Naive B cell (primary cell): ENCODE results near the gene PHACTR3. TPM values are rescaled to one million over a fixed set of nuclear protein-coding genes. Genes with fewer than 3 reads are reported as not detected.

Source experiments
- ATAC-seq, 2 donors: fragments of 150-1000 bp; cut with Tn5 transposase; 2 replicates each; pipeline ENCODE4 v1.10.0; 2021; ENCODE audit warnings: low read depth in 2 of 2, mild to moderate bottlenecking in 2 of 2, moderate library complexity in 2 of 2
- DNase-seq: peaks from one replicate; pipeline ENCODE4 v3.0.0; 2022
- H3K27ac Mint-ChIP-seq, 6 donors: one replicate each; pipeline ENCODE4 v1.8.0; 2020 to 2022; ENCODE audit warnings: mild to moderate bottlenecking in 6 of 6, mixed read lengths in 6 of 6, moderate library complexity in 5 of 6, inconsistent platforms in 2 of 6
- H3K27me3 Mint-ChIP-seq, 3 donors: one replicate each; pipeline ENCODE4 v1.8.0; 2021 to 2022; ENCODE audit warnings: mixed read lengths in 3 of 3, mild to moderate bottlenecking in 1 of 3
- H3K36me3 Mint-ChIP-seq, 2 donors: one replicate each; pipeline ENCODE4 v1.8.0; 2020 to 2022; ENCODE audit warnings: mixed read lengths in 2 of 2, inconsistent platforms in 1 of 2, mild to moderate bottlenecking in 1 of 2
- H3K4me1 Mint-ChIP-seq, 3 donors: one replicate each; pipeline ENCODE4 v1.8.0; 2020 to 2022; ENCODE audit warnings: mixed read lengths in 3 of 3, inconsistent platforms in 1 of 3, mild to moderate bottlenecking in 1 of 3, moderate library complexity in 1 of 3
- H3K4me3 Mint-ChIP-seq, 8 donors: one replicate each; pipeline ENCODE4 v1.8.0; 2020 to 2022; ENCODE audit warnings: mild to moderate bottlenecking in 8 of 8, mixed read lengths in 8 of 8, moderate library complexity in 8 of 8, inconsistent platforms in 2 of 8
- H3K9me3 Mint-ChIP-seq, 7 donors: one replicate each; pipeline ENCODE4 v1.8.0; 2020 to 2022; ENCODE audit warnings: mixed read lengths in 7 of 7, mild to moderate bottlenecking in 5 of 7, inconsistent platforms in 2 of 7, moderate library complexity in 1 of 7
- polyA plus RNA-seq, 6 donors: library from polyadenylated mRNA; unstranded; fragments of 300-500 nt; fragmentation: Illumina TruSeq; gene quantifications; one replicate each; pipeline ENCODE4 v1.2.3, GENCODE V29; 2021; ENCODE audit warnings: low read depth in 6 of 6

Gene PHACTR3
- polyA plus RNA-seq, 6 donors from 2014 or later: not detected

DNA sequence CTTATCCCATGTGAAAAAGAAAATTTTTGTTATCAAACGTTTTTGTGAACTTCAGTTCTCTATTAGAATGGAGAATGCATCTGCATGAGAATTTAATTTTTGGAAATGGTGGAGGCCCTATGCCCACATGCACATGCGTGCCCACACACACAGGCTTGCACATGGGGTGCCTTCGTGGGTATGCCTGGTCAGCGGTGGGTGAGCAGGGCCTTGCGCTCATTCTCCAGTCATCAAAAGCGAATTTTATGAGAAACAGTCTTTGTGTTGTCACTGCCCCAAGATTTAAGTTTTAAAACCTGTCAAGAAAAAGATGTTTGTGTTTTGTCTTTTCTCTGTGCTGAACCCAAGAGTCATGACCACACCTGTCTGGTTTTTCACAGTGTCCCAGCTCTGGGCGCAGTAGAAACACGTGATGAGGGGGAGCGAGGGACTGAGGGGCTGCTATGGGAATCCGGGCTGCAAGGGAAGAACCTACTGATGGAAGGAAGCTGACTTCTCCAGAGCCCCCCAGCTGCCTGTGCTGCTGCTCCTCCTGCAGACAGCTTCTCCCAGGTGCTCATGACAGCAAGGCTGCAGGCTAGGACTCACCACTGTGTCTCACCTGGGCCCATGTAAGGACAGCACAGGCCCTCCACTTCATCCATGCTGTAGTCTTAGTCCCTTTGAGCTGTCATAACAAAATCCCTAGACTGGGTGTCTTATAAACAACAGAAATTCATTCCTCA lies 175.5 kb downstream of the PHACTR3 start:
- peaks cover 0 to 4% (median 0%) of the 10 kb centered on the region in 7 donors for H3K9me3 Mint-ChIP-seq
- H3K4me1 Mint-ChIP-seq: no peaks in the 10 kb centered on the region
- ATAC-seq (no peak), DNase-seq (no peak)
- H3K27ac Mint-ChIP-seq: no peak overlapping the region
- H3K27me3 Mint-ChIP-seq: peaks cover 0 to 15% (median 0%) of the 10 kb centered on the region in 3 donors
- no peaks in the 10 kb centered on the region for H3K36me3 Mint-ChIP-seq
- H3K4me3 Mint-ChIP-seq: no peak overlapping the region

DNA sequence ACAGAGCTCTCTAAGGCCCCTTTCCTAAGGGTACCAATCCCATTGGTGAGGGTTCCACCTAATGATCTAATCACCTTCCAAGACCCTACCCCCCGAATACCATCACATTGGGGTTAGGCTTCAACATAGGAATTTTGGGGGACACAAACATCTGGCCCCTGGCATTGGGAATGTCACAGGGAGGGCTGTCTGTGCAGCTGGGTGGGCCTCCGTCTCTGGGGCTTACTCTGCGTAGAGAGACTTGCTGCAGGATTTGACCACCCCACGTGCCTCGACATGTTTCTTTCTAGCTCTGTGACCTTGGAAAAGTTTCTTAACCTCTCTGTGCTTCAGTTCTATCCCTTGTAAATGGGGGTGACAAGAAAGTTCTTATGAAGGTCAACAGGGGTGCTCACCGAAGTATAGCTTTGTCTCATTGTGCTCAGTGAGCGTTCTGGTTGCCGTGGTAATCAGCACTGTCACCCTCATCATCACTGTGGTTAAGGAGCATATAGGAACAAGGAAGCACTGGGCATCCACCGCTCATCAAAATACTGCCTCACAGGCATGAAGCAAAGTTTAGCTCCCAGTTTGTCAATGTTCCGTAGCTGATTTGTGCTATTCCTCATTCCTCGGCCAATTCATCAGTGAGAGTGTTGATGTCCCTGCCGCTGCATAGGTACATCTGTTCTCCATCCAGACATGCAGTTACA lies 176.3 kb downstream of the PHACTR3 start:
- peaks cover 0 to 15% (median 0%) of the 10 kb centered on the region in 3 donors for H3K27me3 Mint-ChIP-seq
- H3K36me3 Mint-ChIP-seq: no peaks in the 10 kb centered on the region
- no peaks in the 10 kb centered on the region for H3K4me1 Mint-ChIP-seq
- ATAC-seq (no peak), DNase-seq (no peak)
- no peak overlapping the region for H3K4me3 Mint-ChIP-seq
- peaks cover 0 to 4% (median 0%) of the 10 kb centered on the region in 7 donors for H3K9me3 Mint-ChIP-seq
- no peak overlapping the region for H3K27ac Mint-ChIP-seq

DNA sequence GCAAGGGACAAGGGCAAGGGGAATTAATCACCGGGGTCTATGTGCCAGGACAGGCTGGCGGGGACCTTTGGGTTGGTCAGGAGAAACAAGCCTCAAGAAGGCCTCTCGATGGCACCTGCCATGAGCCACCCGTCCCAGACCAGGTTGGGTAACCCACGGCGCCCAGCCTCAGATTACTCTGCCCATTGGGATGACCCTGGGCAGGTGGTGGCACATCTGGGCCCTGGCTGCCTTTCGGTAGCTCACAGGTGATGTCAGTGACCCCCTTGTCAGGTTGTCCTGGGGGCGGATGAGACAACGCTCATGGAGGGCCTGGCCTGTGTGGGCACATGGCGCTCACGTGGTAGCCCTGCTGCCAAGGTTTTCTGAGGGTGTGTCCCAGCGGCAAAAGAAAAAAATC lies 176.9 kb downstream of the PHACTR3 start:
- H3K36me3 Mint-ChIP-seq: no peaks in the 10 kb centered on the region
- ATAC-seq (no peak), DNase-seq (no peak)
- no peak overlapping the region for H3K27ac Mint-ChIP-seq
- H3K9me3 Mint-ChIP-seq: peaks cover 0 to 4% (median 0%) of the 10 kb centered on the region in 7 donors
- peaks cover 0 to 15% (median 0%) of the 10 kb centered on the region in 3 donors for H3K27me3 Mint-ChIP-seq
- no peaks in the 10 kb centered on the region for H3K4me1 Mint-ChIP-seq
- H3K4me3 Mint-ChIP-seq: no peak overlapping the region

DNA sequence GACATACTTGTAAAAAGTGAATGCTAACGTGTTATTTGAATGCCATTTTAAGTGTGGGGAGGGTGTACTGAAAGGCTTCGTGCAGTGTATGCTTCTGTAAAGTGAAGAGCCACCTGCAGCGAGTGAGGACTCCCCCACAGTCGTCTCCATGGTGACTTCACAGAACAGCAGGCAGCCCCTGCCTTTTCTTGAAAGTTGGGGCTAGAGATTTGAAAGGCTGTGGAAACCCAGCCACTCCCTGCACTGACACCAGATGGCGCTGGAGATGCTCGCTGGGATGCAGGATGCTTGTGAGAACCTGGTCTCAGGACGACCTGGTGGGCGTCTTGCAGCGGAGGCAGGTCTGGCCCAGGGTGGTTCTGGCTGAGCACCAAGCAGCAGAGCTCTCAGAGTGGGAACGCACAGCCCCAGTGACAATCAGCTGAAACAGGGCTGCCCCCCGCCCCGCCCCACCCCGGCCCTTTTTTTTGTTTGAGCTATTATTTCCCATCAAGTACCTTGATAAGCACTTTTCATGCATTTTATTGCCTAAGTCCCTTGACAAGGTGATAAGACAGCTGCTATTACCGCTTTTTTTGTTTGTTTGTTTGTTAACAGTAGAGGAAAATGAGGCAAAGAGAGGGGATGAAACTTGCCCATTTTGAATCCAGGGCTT lies 178.8 kb downstream of the PHACTR3 start:
- ATAC-seq: no peak
- no peak for DNase-seq
- Mint-ChIP-seq H3K9me3 (peaks cover 0 to 4% (median 0%) of the 10 kb centered on the region in 7 donors), H3K36me3 (no peaks in the 10 kb centered on the region), H3K4me1 (no peaks in the 10 kb centered on the region), H3K27me3 (peaks cover 3 to 16% (median 13%) of the 10 kb centered on the region in 3 donors), H3K27ac (no peak overlapping the region), H3K4me3 (no peak overlapping the region)

DNA sequence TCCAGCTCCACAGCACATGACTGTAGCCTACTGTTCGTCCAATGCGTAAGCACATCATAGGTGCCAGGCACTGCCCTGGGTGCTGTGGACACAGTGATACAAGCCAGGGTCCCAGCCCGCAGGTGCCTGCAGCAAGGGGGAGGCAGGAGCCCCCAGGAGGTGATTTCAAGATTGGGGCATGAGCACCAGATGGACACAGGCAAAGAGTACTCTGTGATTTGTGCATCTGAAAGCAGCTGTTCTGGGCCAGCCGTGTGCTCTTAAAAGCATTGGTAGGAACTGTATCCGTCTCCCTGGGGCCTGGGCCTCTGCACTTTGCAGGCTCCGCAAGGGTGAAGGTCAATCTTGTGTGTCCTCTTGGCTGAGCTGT lies 179.3 kb downstream of the PHACTR3 start:
- DNase-seq (no peak), ATAC-seq (no peak)
- no peaks in the 10 kb centered on the region for H3K4me1 Mint-ChIP-seq
- H3K9me3 Mint-ChIP-seq: peaks cover 0 to 2% (median 0%) of the 10 kb centered on the region in 7 donors
- no peaks in the 10 kb centered on the region for H3K36me3 Mint-ChIP-seq
- no peak overlapping the region for H3K27ac Mint-ChIP-seq
- H3K4me3 Mint-ChIP-seq: no peak overlapping the region
- peaks cover 7 to 18% (median 17%) of the 10 kb centered on the region in 3 donors for H3K27me3 Mint-ChIP-seq

DNA sequence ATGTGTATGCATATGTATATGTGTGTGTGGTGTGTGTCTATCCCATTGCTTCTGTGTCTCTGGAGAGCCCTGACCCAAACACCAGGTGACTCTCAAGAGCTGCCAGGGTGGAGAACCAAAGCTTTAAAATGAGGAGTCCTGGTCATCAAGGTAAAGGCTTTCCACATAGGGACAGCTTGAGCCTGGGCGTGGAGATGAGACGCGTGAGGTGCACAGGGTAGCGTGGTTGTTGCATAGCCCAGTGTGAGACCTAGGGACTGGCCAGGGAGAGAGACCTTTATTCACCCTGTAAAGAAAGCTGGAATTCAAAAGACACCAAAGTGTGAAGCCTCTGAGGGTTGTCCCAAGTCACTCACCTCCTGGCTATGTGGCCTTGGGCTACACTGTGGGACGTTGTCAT lies 180.0 kb downstream of the PHACTR3 start:
- no peaks in the 10 kb centered on the region for H3K36me3 Mint-ChIP-seq
- DNase-seq (no peak), ATAC-seq (no peak)
- H3K27me3 Mint-ChIP-seq: peaks cover 9 to 25% (median 18%) of the 10 kb centered on the region in 3 donors
- H3K9me3 Mint-ChIP-seq: peaks cover 0 to 6% (median 3%) of the 10 kb centered on the region in 7 donors
- H3K4me1 Mint-ChIP-seq: no peaks in the 10 kb centered on the region
- no peak overlapping the region for H3K27ac Mint-ChIP-seq
- no peak overlapping the region for H3K4me3 Mint-ChIP-seq

DNA sequence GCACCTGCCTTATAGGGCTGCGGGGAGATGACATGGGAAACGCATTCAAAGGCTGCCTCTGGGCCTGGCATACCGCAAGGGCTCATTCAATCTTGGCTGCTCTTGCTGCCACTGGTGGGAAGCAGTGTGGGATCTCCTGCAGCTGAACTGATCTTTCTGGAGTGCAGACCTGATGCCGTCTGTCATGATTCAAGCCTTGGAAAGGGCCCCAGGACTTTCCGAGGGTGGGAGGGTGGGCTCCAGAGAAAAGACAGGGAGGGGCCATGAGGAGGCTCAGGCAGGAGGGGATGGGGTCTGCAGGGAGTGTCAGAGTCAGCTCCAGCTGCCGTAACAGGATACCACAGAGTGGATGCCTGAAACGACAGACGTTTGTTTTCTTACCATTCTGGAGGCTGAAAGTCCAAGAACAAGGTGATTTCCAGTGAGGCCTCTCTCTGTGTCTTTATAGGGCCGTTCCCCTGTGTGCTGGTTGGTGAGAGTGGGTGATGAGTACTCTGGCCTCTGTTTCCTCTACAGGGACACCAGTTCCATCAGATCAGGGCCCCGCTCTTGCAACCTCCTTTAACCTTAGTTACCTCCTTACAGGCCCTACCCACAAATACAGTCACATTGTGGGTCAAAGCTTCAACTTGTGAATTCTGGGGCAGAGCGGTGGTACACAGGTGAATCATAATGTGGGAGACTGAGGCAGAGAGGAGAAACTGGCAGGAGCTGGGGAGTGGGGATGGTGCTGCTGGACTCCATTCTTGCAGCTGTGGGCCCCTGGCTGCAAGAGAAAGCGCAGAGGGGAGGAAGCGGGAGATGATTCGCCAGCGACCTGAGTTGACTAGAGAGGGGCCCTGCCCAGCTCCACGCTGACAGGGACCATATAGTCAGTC lies 180.7 kb downstream of the PHACTR3 start:
- H3K27me3 Mint-ChIP-seq: peaks cover 9 to 25% (median 11%) of the 10 kb centered on the region in 3 donors
- no peaks in the 10 kb centered on the region for H3K4me1 Mint-ChIP-seq
- peaks cover 0 to 10% (median 3%) of the 10 kb centered on the region in 7 donors for H3K9me3 Mint-ChIP-seq
- DNase-seq (no peak), ATAC-seq (no peak)
- no peak overlapping the region for H3K27ac Mint-ChIP-seq
- H3K36me3 Mint-ChIP-seq: no peaks in the 10 kb centered on the region
- H3K4me3 Mint-ChIP-seq: no peak overlapping the region

DNA sequence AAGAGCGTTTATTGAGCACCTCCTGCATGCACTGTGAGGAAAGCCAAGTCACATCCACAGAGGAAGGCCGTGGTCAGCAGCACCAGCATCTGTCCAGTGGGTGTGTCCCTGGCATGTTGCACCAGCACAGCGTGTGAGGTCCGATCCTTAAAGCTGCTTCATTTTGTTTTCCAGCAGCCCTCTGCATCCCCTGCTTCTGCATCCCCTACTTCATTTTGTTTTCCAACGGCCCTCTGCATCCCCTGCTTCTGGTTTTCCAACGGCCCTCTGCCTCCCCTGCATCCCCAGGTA lies 181.3 kb downstream of the PHACTR3 start:
- Mint-ChIP-seq H3K27ac (no peak overlapping the region), H3K27me3 (peaks cover 9 to 25% (median 10%) of the 10 kb centered on the region in 3 donors), H3K36me3 (peaks cover 0 to 6% of the 10 kb centered on the region in 2 donors), H3K9me3 (peaks cover 0 to 15% (median 3%) of the 10 kb centered on the region in 7 donors), H3K4me3 (no peak overlapping the region), H3K4me1 (no peaks in the 10 kb centered on the region)
- DNase-seq: no peak
- ATAC-seq: no peak

DNA sequence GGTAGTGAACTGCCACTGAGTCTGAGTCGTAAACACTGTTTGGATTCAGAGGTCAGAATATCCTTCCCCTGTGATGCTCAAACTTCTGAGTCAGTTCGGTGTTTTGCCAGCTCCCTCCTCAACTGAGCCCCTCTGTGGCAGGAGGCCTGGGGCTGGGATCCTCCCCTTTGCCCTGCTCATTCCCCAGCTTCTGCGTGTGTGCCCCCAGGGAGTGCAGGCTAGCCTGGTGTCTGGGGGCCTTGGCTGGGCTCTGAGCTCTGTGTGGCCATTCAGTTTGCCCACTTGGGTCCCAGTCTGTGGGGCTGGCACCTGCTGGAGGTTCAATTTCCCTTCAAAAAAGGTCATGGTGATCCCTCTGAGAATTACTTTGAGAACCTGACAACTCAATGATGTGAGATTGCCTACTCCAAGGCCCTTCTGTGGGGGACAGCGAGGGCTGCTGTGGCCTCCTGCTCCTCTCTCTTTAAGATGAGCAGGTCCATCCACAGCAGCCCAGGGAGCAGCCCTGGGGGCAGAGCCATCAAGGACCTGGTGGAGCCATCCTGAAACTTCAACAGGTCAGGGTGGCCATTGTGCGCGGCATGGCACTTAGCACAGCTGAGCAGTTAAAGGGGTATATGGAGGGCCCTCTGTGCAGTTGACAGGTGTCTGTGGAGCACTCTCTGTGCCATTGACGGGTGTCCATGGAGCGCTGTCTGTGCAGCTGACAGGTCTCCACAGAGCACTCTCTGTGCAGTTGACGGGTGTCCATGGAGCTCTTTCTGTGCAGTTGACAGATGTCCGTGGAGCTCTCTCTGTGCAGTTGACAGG lies 181.9 kb downstream of the PHACTR3 start:
- Mint-ChIP-seq H3K36me3 (peaks cover 0 to 6% of the 10 kb centered on the region in 2 donors), H3K9me3 (peaks cover 0 to 20% (median 3%) of the 10 kb centered on the region in 7 donors), H3K27ac (no peak overlapping the region), H3K4me3 (no peak overlapping the region), H3K27me3 (peaks cover 9 to 25% (median 10%) of the 10 kb centered on the region in 3 donors), H3K4me1 (no peaks in the 10 kb centered on the region)
- ATAC-seq (no peak), DNase-seq (no peak)

DNA sequence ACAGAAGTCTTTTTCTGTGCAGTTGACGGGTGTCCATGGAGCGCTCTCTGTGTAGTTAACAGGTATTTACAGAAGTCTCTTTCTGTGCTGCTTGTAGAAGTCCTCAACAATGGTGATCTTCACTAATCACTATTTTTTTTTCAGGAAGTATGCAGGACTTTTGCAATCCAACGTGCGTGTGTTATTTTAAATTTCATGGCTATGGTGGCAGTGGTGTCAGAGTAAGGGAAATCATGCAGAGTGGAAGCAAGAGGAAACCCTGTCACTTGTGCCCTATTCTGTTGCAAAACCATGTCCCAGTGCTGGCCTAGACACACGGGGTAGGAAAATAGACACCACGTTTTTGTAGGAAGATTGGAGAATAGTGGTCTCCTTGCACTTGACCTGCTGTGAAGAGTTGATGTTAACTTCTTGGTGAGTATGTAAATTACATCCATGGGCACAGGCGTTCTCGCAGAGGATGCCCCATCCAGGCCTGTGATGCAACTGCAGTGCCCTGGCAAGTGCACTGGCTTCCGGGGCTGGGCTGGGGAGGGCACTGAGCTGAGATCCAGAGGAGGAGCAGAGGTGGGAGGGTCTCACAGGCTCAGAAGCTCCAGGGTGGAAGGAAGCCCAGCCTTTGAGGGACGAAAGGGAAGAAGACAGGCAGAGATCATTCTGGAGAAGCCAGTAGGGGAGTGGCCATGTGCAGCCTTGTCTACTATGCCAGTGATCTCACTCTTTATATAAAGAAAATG lies 182.6 kb downstream of the PHACTR3 start:
- H3K9me3 Mint-ChIP-seq: peaks cover 4 to 27% (median 7%) of the 10 kb centered on the region in 7 donors
- H3K27me3 Mint-ChIP-seq: peaks cover 9 to 25% (median 10%) of the 10 kb centered on the region in 3 donors
- H3K36me3 Mint-ChIP-seq: peaks cover 0 to 6% of the 10 kb centered on the region in 2 donors
- ATAC-seq: no peak
- no peak overlapping the region for H3K4me3 Mint-ChIP-seq
- no peak overlapping the region for H3K27ac Mint-ChIP-seq
- no peaks in the 10 kb centered on the region for H3K4me1 Mint-ChIP-seq
- no peak for DNase-seq

DNA sequence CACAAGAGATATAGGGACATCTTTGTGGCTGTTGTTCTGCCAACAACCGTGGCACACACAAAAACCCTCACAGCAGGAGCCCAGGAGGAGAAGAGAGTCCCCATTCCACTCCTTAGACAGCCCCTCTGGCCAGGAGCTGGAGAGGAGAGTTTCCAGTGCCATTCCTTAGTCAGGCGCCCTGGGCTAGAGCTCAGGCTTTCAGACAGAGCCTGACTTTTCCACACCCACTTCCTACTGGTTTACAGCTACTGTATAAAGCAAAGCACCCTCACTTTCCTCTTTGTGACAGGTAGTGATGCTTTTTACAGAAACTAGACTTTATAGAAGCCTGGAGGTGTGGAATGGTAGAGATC lies 183.2 kb downstream of the PHACTR3 start:
- Mint-ChIP-seq H3K4me1 (no peaks in the 10 kb centered on the region), H3K4me3 (no peak overlapping the region), H3K27ac (no peak overlapping the region), H3K27me3 (peaks cover 9 to 25% (median 10%) of the 10 kb centered on the region in 3 donors), H3K9me3 (peaks cover 6 to 33% (median 11%) of the 10 kb centered on the region in 7 donors), H3K36me3 (peaks cover 0 to 6% of the 10 kb centered on the region in 2 donors)
- ATAC-seq (no peak), DNase-seq (no peak)

DNA sequence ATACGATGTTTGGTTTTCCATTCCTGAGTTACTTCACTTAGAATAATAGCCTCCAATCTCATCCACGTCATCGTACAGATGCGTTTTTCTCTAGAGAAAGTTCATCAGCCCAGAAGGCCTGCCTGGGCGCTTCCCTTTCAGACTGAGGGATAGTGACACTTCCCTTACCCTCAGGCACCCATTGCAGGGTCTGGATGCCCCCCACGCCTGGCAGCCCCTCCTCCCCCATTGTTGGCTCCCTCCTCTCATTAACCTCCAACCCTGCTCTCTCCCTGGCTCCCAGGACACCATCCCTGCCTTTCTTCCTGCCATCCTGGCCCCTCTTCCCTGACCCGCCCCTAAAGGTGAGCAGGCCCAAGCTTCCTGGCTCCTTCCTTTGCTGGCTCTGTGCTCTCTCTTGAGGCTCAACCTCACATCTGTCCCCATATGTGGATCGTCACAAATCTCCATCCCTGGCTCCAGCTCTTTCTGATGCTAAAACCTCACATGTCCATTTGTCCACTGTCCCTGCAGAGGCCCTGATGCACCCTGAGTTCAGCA lies 183.9 kb downstream of the PHACTR3 start:
- ATAC-seq (no peak), DNase-seq (no peak)
- Mint-ChIP-seq H3K9me3 (peaks cover 6 to 37% (median 15%) of the 10 kb centered on the region in 7 donors), H3K27ac (peak overlapping the region in 1 of 6 donors; percentile 49), H3K27me3 (peaks cover 9 to 25% (median 10%) of the 10 kb centered on the region in 3 donors), H3K4me3 (no peak overlapping the region), H3K36me3 (peaks cover 0 to 6% of the 10 kb centered on the region in 2 donors), H3K4me1 (no peaks in the 10 kb centered on the region)
